HepG2 (cell line): ENCODE data around the gene KCTD21. TPM values are rescaled to one million over a fixed set of nuclear protein-coding genes. Genes with fewer than 3 reads are reported as not detected.

Experiments
- BRD4 ChIP-seq: sonication (generic); formaldehyde crosslinking; IDR thresholded peaks from 2 replicates; pipeline ENCODE4 v1.4.0; 2020; ENCODE audit warnings: missing genetic modification reagents
- CAMTA2 ChIP-seq: sonication (generic); formaldehyde crosslinking; IDR thresholded peaks from 2 replicates; pipeline ENCODE4 v1.4.0; 2020; ENCODE audit warnings: mild to moderate bottlenecking, missing genetic modification reagents, borderline replicate concordance
- ELF3 ChIP-seq: IDR thresholded peaks from 2 replicates; pipeline ENCODE4 v1.6.1; 2016; ENCODE audit warnings: missing genetic modification reagents, missing compliant biosample characterization
- GPBP1L1 ChIP-seq: sonication (generic); formaldehyde crosslinking; IDR thresholded peaks from 2 replicates; pipeline ENCODE4 v1.5.0; 2020; ENCODE audit warnings: mild to moderate bottlenecking, missing genetic modification reagents
- HNF4G ChIP-seq, 2 experiments: sonication (generic) in 1 of 2; formaldehyde crosslinking in 1 of 2; IDR thresholded peaks; 2 replicates each; pipeline versions ENCODE4 v1.4.0 to v1.6.1; 2011 to 2020; ENCODE audit warnings: borderline replicate concordance in 2 of 2, low read depth in 2 of 2, mild to moderate bottlenecking in 2 of 2, low read length in 1 of 2, missing genetic modification reagents in 1 of 2, moderate library complexity in 1 of 2
- LCORL ChIP-seq, 2 experiments: fragments of 450-650 bp in 1 of 2; sonication (generic) in 1 of 2; formaldehyde crosslinking in 1 of 2; IDR thresholded peaks; 2 replicates each; pipeline versions ENCODE4 v1.5.0 to v1.6.1; 2017 to 2020; ENCODE audit warnings: antibody characterized with exemption in 1 of 2, missing genetic modification reagents in 1 of 2
- MXD3 ChIP-seq: IDR thresholded peaks from 2 replicates; pipeline ENCODE4 v1.6.1; 2016; ENCODE audit warnings: mild to moderate bottlenecking, missing biosample characterization, missing genetic modification reagents
- NAIF1 ChIP-seq: sonication (generic); formaldehyde crosslinking; IDR thresholded peaks from 2 replicates; pipeline ENCODE4 v1.5.0; 2020; ENCODE audit warnings: mild to moderate bottlenecking, missing genetic modification reagents, borderline replicate concordance
- NFE2L2 ChIP-seq: fragments of 150-350 bp; IDR thresholded peaks from 2 replicates; pipeline ENCODE4 v1.6.1; 2014; ENCODE audit warnings: low read length
- PAX8 ChIP-seq: sonication (generic); formaldehyde crosslinking; IDR thresholded peaks from 2 replicates; pipeline ENCODE4 v1.8.0; 2022; ENCODE audit warnings: mild to moderate bottlenecking, missing genetic modification reagents, borderline replicate concordance
- PREB ChIP-seq: sonication (generic); formaldehyde crosslinking; IDR thresholded peaks from 2 replicates; pipeline ENCODE4 v1.4.0; 2020; ENCODE audit warnings: missing genetic modification reagents
- RFXANK ChIP-seq: IDR thresholded peaks from 2 replicates; pipeline ENCODE4 v1.6.1; 2016
- SCMH1 ChIP-seq: sonication (generic); formaldehyde crosslinking; IDR thresholded peaks from 2 replicates; pipeline ENCODE4 v1.9.0; 2021; ENCODE audit warnings: missing genetic modification reagents, mild to moderate bottlenecking, borderline replicate concordance
- ZBTB4 ChIP-seq: sonication (generic); formaldehyde crosslinking; IDR thresholded peaks from 2 replicates; pipeline ENCODE4 v1.4.0; 2020; ENCODE audit warnings: missing genetic modification reagents, mild to moderate bottlenecking, borderline replicate concordance
- ZFP1 ChIP-seq: IDR thresholded peaks from 2 replicates; pipeline ENCODE4 v1.6.1; 2016
- ZNF251 ChIP-seq: sonication (generic); formaldehyde crosslinking; IDR thresholded peaks from 2 replicates; pipeline ENCODE4 v1.9.0; 2021; ENCODE audit warnings: mild to moderate bottlenecking, missing genetic modification reagents
- ZNF260 ChIP-seq: sonication (generic); formaldehyde crosslinking; IDR thresholded peaks from 2 replicates; pipeline ENCODE4 v1.4.0; 2020; ENCODE audit warnings: missing genetic modification reagents, low read depth, mild to moderate bottlenecking, borderline replicate concordance
- ZNF44 ChIP-seq: sonication (generic); formaldehyde crosslinking; IDR thresholded peaks from 2 replicates; pipeline ENCODE4 v1.5.1; 2020; ENCODE audit warnings: mild to moderate bottlenecking, missing genetic modification reagents
- ZNF557 ChIP-seq: sonication (generic); formaldehyde crosslinking; IDR thresholded peaks from 2 replicates; pipeline ENCODE4 v1.4.0; 2020; ENCODE audit warnings: missing genetic modification reagents
- ZNF740 ChIP-seq: sonication (generic); formaldehyde crosslinking; IDR thresholded peaks from 2 replicates; pipeline ENCODE4 v1.4.0; 2020; ENCODE audit warnings: missing genetic modification reagents
- polyA plus RNA-seq, 8 experiments: library from polyadenylated mRNA; depleted of rRNA in 3 of 8; stranded (reverse) in 7 of 8; unstranded in 1 of 8; fragments of >200 nt; fragmentation: Illumina TruSeq in 4 of 8; extraction: Trizol in 4 of 8; gene quantifications; 2 replicates each; pipeline versions ENCODE4 v1.2.1 to v1.2.3, GENCODE V29; 2011 to 2016; ENCODE audit warnings: low read depth in 4 of 8, missing spikeins in 1 of 8, mixed read lengths in 1 of 8; ENCODE audit not compliant: insufficient read depth in 1 of 8
- total RNA-seq, 5 experiments: library from RNA; depleted of rRNA; stranded (reverse); fragments of >200 nt; fragmentation: Illumina TruSeq; extraction: Trizol; gene quantifications; 2 replicates each; pipeline ENCODE4 v1.2.3, GENCODE V29; 2016; ENCODE audit warnings: low read depth in 1 of 5

The KCTD21 gene
- total and polyA plus RNA-seq, 2 of the 13 experiments (the other 11 are each of a cell fraction or from before 2014, with no cell fraction given), result 3.1 to 13.5 TPM

- TF ChIP-seq SCMH1 (CRISPR knock-in tag), result no peak
- peak; percentile 79; the same call in 1 of the 2 replicates for TF ChIP-seq NAIF1 (CRISPR knock-in tag)
- no peak for TF ChIP-seq GPBP1L1
- peak; percentile 93 for TF ChIP-seq MXD3 (CRISPR knock-in tag)
- no peak for TF ChIP-seq ZNF251 (CRISPR knock-in tag)
- TF ChIP-seq ZNF557, result peak; percentile 26; the same call in 1 of the 2 replicates
- no peak for TF ChIP-seq NFE2L2
- TF ChIP-seq BRD4 (CRISPR knock-in tag), result peak; percentile 87
- TF ChIP-seq HNF4G (IDR thresholded peaks at IDR 0.05; ENCODE audit: borderline replicate concordance, low read depth, low read length), result no peak
- no peak for TF ChIP-seq HNF4G (CRISPR knock-in tag; IDR thresholded peaks at IDR 0.05; ENCODE audit: borderline replicate concordance, low read depth)
- peak; percentile 76 for TF ChIP-seq ELF3 (CRISPR knock-in tag)
- no peak for TF ChIP-seq ZNF260 (CRISPR knock-in tag)
- TF ChIP-seq ZNF740 (CRISPR knock-in tag), result no peak; the same call in 1 of the 2 replicates
- TF ChIP-seq ZNF44 (CRISPR knock-in tag), result peak; percentile 61; the same call in 1 of the 2 replicates
- no peak for TF ChIP-seq CAMTA2 (CRISPR knock-in tag)
- TF ChIP-seq PAX8 (CRISPR knock-in tag), result peak; percentile 61; the same call in 1 of the 2 replicates
- 0 out of 2 replicates have a peak, but pooled peaks have one; percentile 40 for TF ChIP-seq RFXANK (CRISPR knock-in tag)
- 0 out of 2 replicates have a peak, but pooled peaks have one; percentile 67 for TF ChIP-seq PREB (CRISPR knock-in tag)
- TF ChIP-seq ZFP1 (CRISPR knock-in tag), result no peak
- no peak for TF ChIP-seq LCORL (IDR thresholded peaks at IDR 0.05)
- TF ChIP-seq LCORL (CRISPR knock-in tag; IDR thresholded peaks at IDR 0.05), result peak; percentile 76
- peak; percentile 79; the same call in 1 of the 2 replicates for TF ChIP-seq ZBTB4 (CRISPR knock-in tag)
These were observed 48.7 kb downstream of the KCTD21 start, which contains the start of gene ALG8 (continued) for GRCh38 chr11:78139422-78140391.
